ENCODE measurements around the gene CBLB.

DNA sequence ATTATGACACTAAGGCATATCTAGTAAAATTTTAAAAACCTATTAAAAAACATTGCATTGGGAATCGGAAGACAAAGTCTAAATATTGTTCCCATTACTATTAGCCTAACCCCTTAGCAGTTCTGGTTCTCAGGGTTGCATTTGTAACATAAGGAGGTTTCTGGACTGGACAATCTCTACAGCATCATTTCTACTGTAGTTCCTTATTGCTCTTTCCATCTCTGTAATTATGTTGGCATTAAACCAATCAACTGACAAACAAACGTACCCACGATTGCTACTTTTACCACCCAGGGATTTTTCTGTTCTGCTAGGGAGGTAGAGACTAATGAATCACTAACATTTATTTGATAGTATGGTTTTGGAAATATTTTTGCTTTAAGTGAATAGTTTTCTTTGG lies 190.8 kb downstream of the CBLB start:
- TF ChIP-seq HOXA7 (CRISPR knock-in tag; IDR thresholded peaks at IDR 0.05; ENCODE audit: borderline replicate concordance) (no peak), ZNF221 (tag by site-specific recombination; IDR thresholded peaks at IDR 0.05; ENCODE audit: borderline replicate concordance) (no peak), ZNF24 (tag by site-specific recombination; IDR thresholded peaks at IDR 0.05) (no peak), GLIS1 (tag by site-specific recombination; IDR thresholded peaks at IDR 0.05) (no peak)

Data from HEK293 (cell line).